GM21723 (cell line): ENCODE results near the gene MANEAL.

Experiments
- ATAC-seq: cut with Tn5 transposase; IDR thresholded peaks from one replicate; pipeline ENCODE4 v1.9.1; 2021; ENCODE audit warnings: mild to moderate bottlenecking, moderate library complexity; ENCODE audit not compliant: unreplicated experiment

Gene MANEAL

GRCh38 chr1:37778654-37779053, 15.0 kb upstream of the MANEAL start:
- no peak for ATAC-seq

- no peak for ATAC-seq
These were observed 11.2 kb upstream of the MANEAL start for GRCh38 chr1:37782491-37782890.

- ATAC-seq, result no peak
These were observed 532 bp upstream of the MANEAL start for GRCh38 chr1:37792943-37793686.

DNA sequence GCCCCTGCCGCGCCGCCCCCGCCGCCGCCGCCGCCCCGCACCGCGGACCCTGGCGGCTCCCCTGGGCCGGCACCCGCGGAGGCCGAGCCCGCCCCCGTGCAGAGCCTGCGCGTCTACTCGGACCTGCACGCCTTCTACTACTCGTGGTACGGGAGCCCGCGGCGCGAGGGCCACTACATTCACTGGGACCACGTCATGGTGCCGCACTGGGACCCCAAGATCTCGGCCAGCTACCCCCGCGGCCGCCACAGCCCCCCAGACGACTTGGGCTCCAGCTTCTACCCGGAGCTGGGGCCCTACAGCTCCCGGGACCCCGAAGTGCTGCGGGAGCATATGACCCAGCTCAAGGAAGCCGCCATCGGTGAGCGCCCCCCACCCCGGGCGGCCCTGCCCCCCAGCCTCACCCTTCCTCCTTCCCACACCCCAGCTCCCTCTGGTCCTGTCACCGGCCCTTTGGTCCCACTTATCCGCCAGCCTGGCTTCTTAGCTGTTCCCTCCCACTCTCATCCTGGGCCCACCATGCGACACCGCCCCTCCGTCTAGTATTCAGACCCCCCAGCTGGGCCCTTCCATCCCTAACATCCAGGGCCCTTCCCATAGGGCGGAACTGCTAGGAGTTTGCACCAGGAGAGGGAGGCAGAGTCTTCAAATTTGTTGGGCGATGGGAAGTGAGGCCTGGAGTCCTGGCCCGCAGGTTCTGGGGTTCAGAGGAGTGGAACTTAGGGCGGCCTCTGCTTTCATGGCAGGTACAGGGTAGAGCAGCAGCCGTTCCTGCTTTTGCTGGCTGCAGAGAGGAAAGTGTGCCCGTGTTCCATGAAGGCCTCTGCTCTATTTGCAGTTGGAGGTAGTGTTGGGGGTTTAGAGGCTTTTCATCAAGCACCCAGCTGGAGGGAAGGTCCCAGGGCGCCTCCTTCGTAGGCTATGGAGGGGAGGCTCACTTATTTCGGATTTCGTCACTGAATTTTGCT, 1.0 kb downstream of the MANEAL start:
- peak; percentile 36 for ATAC-seq

- no peak for ATAC-seq
These were observed 1.9 kb downstream of the MANEAL start for GRCh38 chr1:37795340-37796125.

GRCh38 chr1:37797750-37798345, 4.2 kb downstream of the MANEAL start:
- ATAC-seq, result no peak

- ATAC-seq, result no peak
These were observed 8.8 kb downstream of the MANEAL start for GRCh38 chr1:37802439-37802838.

DNA sequence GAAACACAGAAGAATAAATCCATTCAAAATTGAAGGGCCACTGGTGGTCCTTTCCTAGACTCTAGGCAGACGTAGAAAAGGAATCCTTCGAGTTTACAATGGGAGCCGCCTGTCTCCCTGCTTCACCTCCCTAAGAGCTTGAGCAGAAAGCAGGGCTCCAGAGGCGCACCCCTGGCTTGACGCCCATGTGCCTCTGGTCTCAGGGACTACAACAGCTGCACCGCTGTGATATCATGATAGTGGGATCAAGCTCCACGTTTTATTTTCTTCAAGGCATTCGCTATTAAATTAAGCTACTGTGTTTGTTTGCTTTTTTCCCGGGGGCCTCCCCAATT, 13.5 kb downstream of the MANEAL start:
- ATAC-seq, result no peak

DNA sequence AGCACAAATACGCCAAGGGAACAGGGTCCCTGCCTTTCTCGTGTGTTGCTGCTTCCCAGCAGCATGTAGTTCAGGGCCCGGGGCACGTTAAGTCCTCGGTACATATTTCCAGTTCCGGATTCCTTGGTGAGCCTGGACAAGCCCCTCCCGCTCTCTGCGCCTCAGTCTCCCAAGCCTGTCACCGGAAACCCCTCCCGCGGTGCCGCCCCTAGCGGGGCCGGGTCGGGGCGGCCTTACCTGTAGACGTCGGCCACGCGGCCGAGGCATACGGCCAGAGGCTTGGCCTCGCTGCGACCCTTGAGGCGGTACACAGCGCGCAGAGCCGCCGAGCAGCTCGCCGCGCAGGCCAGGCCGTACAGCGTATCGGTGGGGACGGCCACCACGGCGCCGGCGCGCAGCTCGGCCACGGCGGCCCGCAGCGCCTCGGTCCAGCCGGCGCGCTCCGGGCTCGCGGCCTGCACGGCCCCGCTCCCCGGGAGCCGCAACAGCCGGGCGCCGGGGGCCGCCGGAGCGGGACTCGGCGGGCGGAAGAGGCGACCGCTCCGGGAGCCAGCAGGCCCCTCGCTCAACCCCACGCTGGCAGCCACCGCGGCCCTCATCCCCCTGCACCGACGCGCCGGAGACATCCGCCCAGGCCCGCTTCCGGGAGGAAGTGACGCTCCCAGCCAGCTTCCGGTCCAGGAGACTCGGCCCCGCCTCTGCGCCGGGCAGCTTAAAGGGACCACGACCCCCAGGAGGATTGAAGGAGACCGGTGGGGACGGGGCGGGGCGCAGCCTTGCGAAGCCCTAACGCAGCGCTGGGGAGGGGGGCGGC, 14.1 kb downstream of the MANEAL start, which contains the start of the genes C1orf122 and YRDC:
Gene C1orf122, plus strand, starts transcription at position 236 of the 814 bp plus-strand sequence. CDS start 615 bp downstream, outside the sequence.
Gene YRDC, minus strand, starts transcription at position 654 of the 814 bp plus-strand sequence. Its CDS starts 28 bp downstream, at position 626.
- peak; percentile 86 for ATAC-seq

DNA sequence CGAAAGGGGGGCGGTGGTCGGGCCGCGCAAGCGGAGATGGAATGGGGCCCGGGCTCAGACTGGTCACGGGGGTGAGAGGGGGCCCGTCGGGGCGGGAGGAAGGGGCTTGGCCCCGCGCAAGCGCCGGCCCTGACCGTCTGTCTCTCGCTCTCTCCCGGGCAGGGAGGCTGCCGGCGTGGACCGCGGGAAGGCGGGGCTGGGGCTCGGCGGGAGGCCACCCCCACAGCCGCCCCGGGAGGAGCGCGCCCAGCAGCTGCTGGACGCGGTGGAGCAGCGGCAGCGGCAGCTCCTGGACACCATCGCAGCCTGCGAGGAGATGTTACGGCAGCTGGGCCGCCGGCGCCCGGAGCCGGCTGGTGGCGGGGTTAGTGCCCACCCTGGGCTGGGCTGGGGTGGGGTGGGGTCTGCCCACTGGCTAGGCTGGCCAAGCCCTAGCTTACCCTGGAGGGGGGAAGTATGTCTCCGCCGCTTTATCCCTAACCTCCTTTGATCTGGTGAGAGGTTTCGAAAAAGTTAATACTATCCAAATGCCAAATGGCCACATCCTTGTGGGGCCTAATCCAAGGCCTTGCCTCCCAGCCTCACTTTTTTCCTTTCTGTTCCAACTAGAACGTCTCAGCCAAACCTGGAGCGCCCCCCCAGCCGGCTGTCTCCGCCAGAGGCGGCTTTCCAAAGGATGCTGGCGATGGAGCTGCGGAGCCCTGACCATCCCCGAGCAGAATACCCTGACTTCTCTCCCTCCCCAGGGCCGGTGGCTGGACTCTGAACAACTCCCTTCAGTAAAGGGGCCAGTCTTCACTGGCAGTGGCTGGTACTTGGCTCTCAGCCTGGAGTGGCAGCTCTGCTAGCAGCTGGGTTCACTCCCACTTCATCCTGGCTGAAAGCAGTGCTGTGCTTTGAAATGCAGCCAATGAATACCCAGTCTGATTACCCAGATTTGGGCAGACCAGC, 15.0 kb downstream of the MANEAL start:
- ATAC-seq, result peak; percentile 40

- ATAC-seq, result no peak
These were observed 16.3 kb downstream of the MANEAL start for GRCh38 chr1:37809942-37810341.

- no peak for ATAC-seq
These were observed 17.5 kb downstream of the MANEAL start for GRCh38 chr1:37811027-37811655.

DNA sequence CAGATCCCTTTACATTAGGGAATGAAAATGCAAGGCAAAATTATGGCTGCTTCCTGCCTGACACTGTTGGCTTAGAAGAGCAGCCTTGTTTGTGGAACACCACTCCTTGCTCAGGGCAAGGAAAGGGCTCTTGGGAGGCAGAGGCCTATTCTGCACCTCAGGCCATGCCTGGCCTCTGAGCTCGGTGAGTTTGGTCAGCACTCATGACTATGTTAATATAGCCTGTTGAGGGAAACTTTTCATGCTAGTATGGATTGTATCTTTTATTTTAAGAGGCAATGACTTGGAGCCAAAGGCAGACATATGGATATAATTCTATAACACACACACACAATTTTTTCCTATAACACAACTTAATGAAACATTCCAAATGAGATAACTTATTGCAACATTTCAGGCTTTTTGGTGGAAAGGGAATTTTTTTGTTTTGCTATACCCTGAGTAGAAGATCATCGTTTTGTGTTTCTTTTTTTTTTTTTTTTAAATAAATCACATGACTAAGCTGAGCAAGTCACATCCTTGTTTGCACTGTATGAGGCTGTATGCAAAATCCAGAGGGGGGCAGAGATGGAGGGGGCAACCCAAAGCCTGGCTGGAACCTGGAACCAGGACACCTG, 20.0 kb downstream of the MANEAL start:
- ATAC-seq, result no peak

DNA sequence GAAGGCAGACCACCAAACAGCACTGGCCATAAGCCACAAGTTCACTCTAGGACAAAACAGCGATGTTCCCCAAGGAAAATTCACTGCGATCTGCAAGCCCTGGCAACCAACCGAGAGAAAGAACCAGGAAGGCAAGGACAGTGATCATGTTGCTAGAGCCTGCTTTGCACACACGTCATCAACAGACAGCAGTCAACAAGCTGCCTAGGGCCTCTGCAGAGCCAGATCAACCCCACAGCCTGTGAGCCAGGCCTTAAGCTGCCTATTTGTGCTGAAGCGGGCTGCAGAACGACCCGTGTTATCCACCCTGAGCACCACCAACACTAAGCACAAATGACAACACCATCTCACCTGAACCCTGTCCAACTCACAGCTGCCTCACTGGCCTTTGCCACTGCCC, 20.6 kb downstream of the MANEAL start:
- ATAC-seq, result no peak

- no peak for ATAC-seq
These were observed 23.8 kb downstream of the MANEAL start for GRCh38 chr1:37817481-37817880.

GRCh38 chr1:37821481-37821880, 27.8 kb downstream of the MANEAL start:
- ATAC-seq, result no peak

GRCh38 chr1:37822906-37823815, 29.5 kb downstream of the MANEAL start:
- no peak for ATAC-seq
